Neural crest cell (in vitro differentiated cells): Measurements from ENCODE around the gene ZBTB20. TPM values are rescaled to one million over a fixed set of nuclear protein-coding genes. Genes with fewer than 3 reads are reported as not detected.

ENCODE experiments used
- DNase-seq: peaks from one replicate; pipeline ENCODE4 v3.0.0; 2021; ENCODE audit warnings: low read depth, mixed read lengths, low spot score
- H3K27ac Mint-ChIP-seq: one replicate; pipeline ENCODE4 v1.8.0; 2021; ENCODE audit warnings: mild to moderate bottlenecking, mixed read lengths; ENCODE audit not compliant: unreplicated experiment
- H3K27me3 Mint-ChIP-seq: 2 replicates; pipeline ENCODE4 v1.8.0; 2021; ENCODE audit warnings: low read depth, mild to moderate bottlenecking, mixed read lengths
- H3K36me3 Mint-ChIP-seq: 2 replicates; pipeline ENCODE4 v1.8.0; 2021; ENCODE audit warnings: low read depth, mild to moderate bottlenecking, mixed read lengths
- H3K4me1 Mint-ChIP-seq: 2 replicates; pipeline ENCODE4 v1.8.0; 2021; ENCODE audit warnings: mixed read lengths
- H3K4me3 Mint-ChIP-seq: one replicate; pipeline ENCODE4 v1.8.0; 2021; ENCODE audit warnings: mild to moderate bottlenecking, mixed read lengths
- H3K9me3 Mint-ChIP-seq: 2 replicates; pipeline ENCODE4 v1.8.0; 2021; ENCODE audit warnings: mixed read lengths
- CTCF ChIP-seq: fragments of 200-600 bp; sonication (generic); conservative IDR thresholded peaks from 2 replicates; pipeline ENCODE4 v1.5.0; 2021; ENCODE audit warnings: antibody characterized with exemption, mild to moderate bottlenecking
- total RNA-seq: library from RNA; stranded (reverse); gene quantifications from 2 replicates; pipeline ENCODE4 v1.2.1, GENCODE V29; 2021

Gene ZBTB20
- total RNA-seq, 1 donor from 2014 or later: 12.4 TPM

- peaks cover 11% of the 10 kb centered on the region for H3K4me1 Mint-ChIP-seq
- TF ChIP-seq CTCF: no peak
- no peaks in the 10 kb centered on the region for H3K27me3 Mint-ChIP-seq
- H3K27ac Mint-ChIP-seq: no peak overlapping the region
- H3K36me3 Mint-ChIP-seq: no peaks in the 10 kb centered on the region
- no peak overlapping the region for H3K4me3 Mint-ChIP-seq
- DNase-seq: no peak
- peaks cover 2% of the 10 kb centered on the region for H3K9me3 Mint-ChIP-seq
Observed at GRCh38 chr3:114672692-114673447, 474.2 kb downstream of the ZBTB20 start.

GRCh38 chr3:114671741-114672510, 475.2 kb downstream of the ZBTB20 start:
- no peak for TF ChIP-seq CTCF
- H3K4me3 Mint-ChIP-seq: no peak overlapping the region
- no peak for DNase-seq
- no peaks in the 10 kb centered on the region for H3K36me3 Mint-ChIP-seq
- H3K27ac Mint-ChIP-seq: no peak overlapping the region
- peaks cover 11% of the 10 kb centered on the region for H3K4me1 Mint-ChIP-seq
- no peaks in the 10 kb centered on the region for H3K27me3 Mint-ChIP-seq
- H3K9me3 Mint-ChIP-seq: no peaks in the 10 kb centered on the region

- no peaks in the 10 kb centered on the region for H3K36me3 Mint-ChIP-seq
- peaks cover 22% of the 10 kb centered on the region for H3K4me1 Mint-ChIP-seq
- H3K27ac Mint-ChIP-seq: no peak overlapping the region
- no peak overlapping the region for H3K4me3 Mint-ChIP-seq
- no peaks in the 10 kb centered on the region for H3K27me3 Mint-ChIP-seq
- TF ChIP-seq CTCF: no peak
- peaks cover under 1% of the 10 kb centered on the region for H3K9me3 Mint-ChIP-seq
- no peak for DNase-seq
Observed at GRCh38 chr3:114669614-114670013, 477.5 kb downstream of the ZBTB20 start.

GRCh38 chr3:114668099-114668498, 479.0 kb downstream of the ZBTB20 start:
- Mint-ChIP-seq H3K9me3 (peaks cover 5% of the 10 kb centered on the region), H3K27ac (no peak overlapping the region), H3K36me3 (peaks cover 3% of the 10 kb centered on the region), H3K4me3 (no peak overlapping the region), H3K27me3 (no peaks in the 10 kb centered on the region), H3K4me1 (peaks cover 11% of the 10 kb centered on the region)
- no peak for TF ChIP-seq CTCF
- DNase-seq: no peak

GRCh38 chr3:114666623-114667022, 480.5 kb downstream of the ZBTB20 start:
- H3K27ac Mint-ChIP-seq: no peak overlapping the region
- H3K36me3 Mint-ChIP-seq: peaks cover 3% of the 10 kb centered on the region
- no peak overlapping the region for H3K4me3 Mint-ChIP-seq
- no peaks in the 10 kb centered on the region for H3K27me3 Mint-ChIP-seq
- peaks cover 11% of the 10 kb centered on the region for H3K4me1 Mint-ChIP-seq
- H3K9me3 Mint-ChIP-seq: peaks cover 5% of the 10 kb centered on the region
- TF ChIP-seq CTCF: no peak
- no peak for DNase-seq
